ENCODE data around the gene TDRD9. TPM values are rescaled to one million over a fixed set of nuclear protein-coding genes. Genes with fewer than 3 reads are reported as not detected.
A peak's percentile ranks its signal among the peaks of the same experiment; 100 is the strongest.
"Not testable (repeated sequence)": the region's sequence is repeated elsewhere in the genome, so short reads cannot be mapped to it uniquely, and the experiment has no call there.

The TDRD9 gene
- polyA plus RNA-seq, 1 donor from 2014 or later, result 15.9 TPM

DNA sequence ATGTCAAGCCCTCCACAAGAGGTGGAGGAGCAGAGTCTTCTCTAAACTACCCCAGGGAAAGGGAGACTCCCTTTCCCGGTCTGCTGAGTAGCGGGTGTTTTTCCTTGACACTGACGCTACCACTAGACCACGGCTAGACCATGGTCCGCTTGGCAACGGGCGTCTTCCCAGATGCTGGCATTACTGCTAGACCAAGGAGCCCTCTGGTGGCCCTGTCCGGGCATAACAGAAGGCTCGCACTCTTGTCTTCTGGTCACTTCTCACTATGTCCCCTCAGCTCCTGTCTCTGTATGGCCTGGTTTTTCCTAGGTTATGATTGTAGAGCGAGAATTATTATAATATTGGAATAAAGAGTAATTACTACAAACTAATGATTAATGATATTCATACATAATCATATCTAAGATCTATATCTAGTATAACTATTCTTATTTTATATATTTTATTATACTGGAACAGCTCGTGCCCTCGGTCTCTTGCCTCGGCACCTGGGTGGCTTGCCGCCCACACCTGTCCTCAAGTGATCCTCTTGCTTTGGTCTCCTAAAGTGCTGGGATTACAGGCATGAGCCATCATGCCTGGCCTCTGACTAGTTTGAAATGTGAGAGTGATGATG lies 52.5 kb downstream of the TDRD9 start:
- H2AFZ ChIP-seq (ENCODE audit: low read depth, low read length); H3K36me3 ChIP-seq (ENCODE audit: insufficient read depth, low read length); H3K79me2 ChIP-seq (replicated peaks; ENCODE audit: insufficient read depth, low read length); H3F3A ChIP-seq (ENCODE audit: insufficient read depth, low read length, poor library complexity, severe bottlenecking); H3K9me2 ChIP-seq (ENCODE audit: insufficient read depth, low read length); H3K9me3 ChIP-seq (ENCODE audit: low read length); H3K27me3 ChIP-seq (ENCODE audit: insufficient read depth, low read depth, low read length); H4K20me1 ChIP-seq (ENCODE audit: insufficient read depth); H3K4me3 ChIP-seq (ENCODE audit: low read length); H3K4me2 ChIP-seq (ENCODE audit: low read length); H3K27ac ChIP-seq (ENCODE audit: low read length); H3K9ac ChIP-seq (ENCODE audit: low read length): not testable (repeated sequence)
- TF ChIP-seq SMC3 (conservative IDR thresholded peaks at IDR 0.05; ENCODE audit: poor library complexity), result peak; percentile 29

DNA sequence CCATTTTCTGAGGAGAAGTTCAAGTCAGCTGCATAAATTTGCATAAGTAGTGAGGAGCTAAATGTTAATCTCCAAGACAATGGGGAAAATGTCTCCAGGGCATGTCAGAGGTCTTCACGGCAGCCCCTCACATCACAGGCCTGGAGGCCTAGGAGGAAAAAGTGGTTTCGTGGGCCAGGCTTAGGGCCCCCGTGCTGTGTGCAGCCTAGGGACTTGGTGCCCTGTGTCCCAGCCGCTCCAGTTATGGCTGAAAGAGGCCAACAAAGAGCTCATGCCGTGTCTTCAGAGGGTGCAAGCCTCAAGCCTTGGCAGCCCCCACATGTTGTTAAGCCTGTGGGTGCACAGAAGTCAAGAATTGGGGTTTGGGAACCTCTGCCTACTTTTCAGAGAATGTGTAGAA lies 55.9 kb downstream of the TDRD9 start:
- H3K4me3 ChIP-seq (ENCODE audit: low read length), result no peak overlapping the region
- H3K79me2 ChIP-seq (replicated peaks; ENCODE audit: insufficient read depth, low read length), result no peaks in the 10 kb centered on the region
- H3K9ac ChIP-seq (ENCODE audit: low read length), result no peak overlapping the region
- no peaks in the 10 kb centered on the region for H4K20me1 ChIP-seq (ENCODE audit: insufficient read depth)
- no peak overlapping the region for H2AFZ ChIP-seq (ENCODE audit: low read depth, low read length)
- H3K36me3 ChIP-seq (ENCODE audit: insufficient read depth, low read length), result no peaks in the 10 kb centered on the region
- H3F3A ChIP-seq (ENCODE audit: insufficient read depth, low read length, poor library complexity, severe bottlenecking), result no peaks in the 10 kb centered on the region
- no peaks in the 10 kb centered on the region for H3K27me3 ChIP-seq (ENCODE audit: insufficient read depth, low read depth, low read length)
- no peak overlapping the region for H3K27ac ChIP-seq (ENCODE audit: low read length)
- H3K9me3 ChIP-seq (ENCODE audit: low read length), result no peaks in the 10 kb centered on the region
- no peaks in the 10 kb centered on the region for H3K9me2 ChIP-seq (ENCODE audit: insufficient read depth, low read length)
- no peak overlapping the region for H3K4me2 ChIP-seq (ENCODE audit: low read length)
- TF ChIP-seq EP300 (conservative IDR thresholded peaks at IDR 0.05; ENCODE audit: poor library complexity, severe bottlenecking), result no peak
- TF ChIP-seq RAD21 (conservative IDR thresholded peaks at IDR 0.05), result no peak
- TF ChIP-seq, protein P1, sequence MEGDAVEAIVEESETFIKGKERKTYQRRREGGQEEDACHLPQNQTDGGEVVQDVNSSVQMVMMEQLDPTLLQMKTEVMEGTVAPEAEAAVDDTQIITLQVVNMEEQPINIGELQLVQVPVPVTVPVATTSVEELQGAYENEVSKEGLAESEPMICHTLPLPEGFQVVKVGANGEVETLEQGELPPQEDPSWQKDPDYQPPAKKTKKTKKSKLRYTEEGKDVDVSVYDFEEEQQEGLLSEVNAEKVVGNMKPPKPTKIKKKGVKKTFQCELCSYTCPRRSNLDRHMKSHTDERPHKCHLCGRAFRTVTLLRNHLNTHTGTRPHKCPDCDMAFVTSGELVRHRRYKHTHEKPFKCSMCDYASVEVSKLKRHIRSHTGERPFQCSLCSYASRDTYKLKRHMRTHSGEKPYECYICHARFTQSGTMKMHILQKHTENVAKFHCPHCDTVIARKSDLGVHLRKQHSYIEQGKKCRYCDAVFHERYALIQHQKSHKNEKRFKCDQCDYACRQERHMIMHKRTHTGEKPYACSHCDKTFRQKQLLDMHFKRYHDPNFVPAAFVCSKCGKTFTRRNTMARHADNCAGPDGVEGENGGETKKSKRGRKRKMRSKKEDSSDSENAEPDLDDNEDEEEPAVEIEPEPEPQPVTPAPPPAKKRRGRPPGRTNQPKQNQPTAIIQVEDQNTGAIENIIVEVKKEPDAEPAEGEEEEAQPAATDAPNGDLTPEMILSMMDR (IDR thresholded peaks at IDR 0.05; ENCODE audit: poor library complexity, severe bottlenecking), result no peak
- TF ChIP-seq MXI1 (conservative IDR thresholded peaks at IDR 0.05; ENCODE audit: poor library complexity, severe bottlenecking), result no peak
- TF ChIP-seq POLR2AphosphoS5 (IDR thresholded peaks at IDR 0.05), result no peak

DNA sequence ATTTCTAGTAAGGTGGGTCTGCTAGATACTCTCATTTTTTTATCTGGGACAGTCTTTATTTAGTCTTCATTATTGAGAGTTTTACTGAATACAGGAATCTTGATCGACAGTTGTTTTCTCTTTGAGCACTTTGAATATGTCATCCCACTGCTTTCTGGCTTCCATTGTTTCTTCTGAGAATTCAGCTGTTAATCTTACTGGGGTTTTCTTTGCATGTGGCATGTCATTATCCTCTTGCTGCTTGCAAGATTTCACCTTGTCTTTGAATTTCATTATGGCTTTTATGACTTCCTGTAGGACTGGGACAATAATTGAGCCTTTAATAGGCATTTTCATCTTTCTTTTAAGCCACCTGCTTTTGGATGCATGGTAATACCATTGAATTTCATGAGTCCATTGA lies 60.8 kb downstream of the TDRD9 start:
- no peaks in the 10 kb centered on the region for H3K9me3 ChIP-seq (ENCODE audit: low read length)
- no peaks in the 10 kb centered on the region for H3F3A ChIP-seq (ENCODE audit: insufficient read depth, low read length, poor library complexity, severe bottlenecking)
- no peak overlapping the region for H3K9ac ChIP-seq (ENCODE audit: low read length)
- no peaks in the 10 kb centered on the region for H3K79me2 ChIP-seq (replicated peaks; ENCODE audit: insufficient read depth, low read length)
- no peak overlapping the region for H3K4me2 ChIP-seq (ENCODE audit: low read length)
- TF ChIP-seq RAD21 (conservative IDR thresholded peaks at IDR 0.05) (no peak), POLR2AphosphoS5 (IDR thresholded peaks at IDR 0.05) (no peak), TAF1 (IDR thresholded peaks at IDR 0.05; ENCODE audit: low read depth) (no peak), SMC3 (conservative IDR thresholded peaks at IDR 0.05; ENCODE audit: poor library complexity) (no peak), EZH2 (IDR thresholded peaks at IDR 0.05; ENCODE audit: borderline replicate concordance, insufficient read depth, low read length, poor library complexity, severe bottlenecking) (no peak), MXI1 (conservative IDR thresholded peaks at IDR 0.05; ENCODE audit: poor library complexity, severe bottlenecking) (no peak), EP300 (conservative IDR thresholded peaks at IDR 0.05; ENCODE audit: poor library complexity, severe bottlenecking) (no peak)
- TF ChIP-seq, protein P1 (IDR thresholded peaks at IDR 0.05; ENCODE audit: poor library complexity, severe bottlenecking), result no peak
- TF ChIP-seq, protein P2, sequence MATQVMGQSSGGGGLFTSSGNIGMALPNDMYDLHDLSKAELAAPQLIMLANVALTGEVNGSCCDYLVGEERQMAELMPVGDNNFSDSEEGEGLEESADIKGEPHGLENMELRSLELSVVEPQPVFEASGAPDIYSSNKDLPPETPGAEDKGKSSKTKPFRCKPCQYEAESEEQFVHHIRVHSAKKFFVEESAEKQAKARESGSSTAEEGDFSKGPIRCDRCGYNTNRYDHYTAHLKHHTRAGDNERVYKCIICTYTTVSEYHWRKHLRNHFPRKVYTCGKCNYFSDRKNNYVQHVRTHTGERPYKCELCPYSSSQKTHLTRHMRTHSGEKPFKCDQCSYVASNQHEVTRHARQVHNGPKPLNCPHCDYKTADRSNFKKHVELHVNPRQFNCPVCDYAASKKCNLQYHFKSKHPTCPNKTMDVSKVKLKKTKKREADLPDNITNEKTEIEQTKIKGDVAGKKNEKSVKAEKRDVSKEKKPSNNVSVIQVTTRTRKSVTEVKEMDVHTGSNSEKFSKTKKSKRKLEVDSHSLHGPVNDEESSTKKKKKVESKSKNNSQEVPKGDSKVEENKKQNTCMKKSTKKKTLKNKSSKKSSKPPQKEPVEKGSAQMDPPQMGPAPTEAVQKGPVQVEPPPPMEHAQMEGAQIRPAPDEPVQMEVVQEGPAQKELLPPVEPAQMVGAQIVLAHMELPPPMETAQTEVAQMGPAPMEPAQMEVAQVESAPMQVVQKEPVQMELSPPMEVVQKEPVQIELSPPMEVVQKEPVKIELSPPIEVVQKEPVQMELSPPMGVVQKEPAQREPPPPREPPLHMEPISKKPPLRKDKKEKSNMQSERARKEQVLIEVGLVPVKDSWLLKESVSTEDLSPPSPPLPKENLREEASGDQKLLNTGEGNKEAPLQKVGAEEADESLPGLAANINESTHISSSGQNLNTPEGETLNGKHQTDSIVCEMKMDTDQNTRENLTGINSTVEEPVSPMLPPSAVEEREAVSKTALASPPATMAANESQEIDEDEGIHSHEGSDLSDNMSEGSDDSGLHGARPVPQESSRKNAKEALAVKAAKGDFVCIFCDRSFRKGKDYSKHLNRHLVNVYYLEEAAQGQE (IDR thresholded peaks at IDR 0.05; ENCODE audit: borderline replicate concordance), result no peak
- no peaks in the 10 kb centered on the region for H3K36me3 ChIP-seq (ENCODE audit: insufficient read depth, low read length)
- no peak overlapping the region for H2AFZ ChIP-seq (ENCODE audit: low read depth, low read length)
- no peak overlapping the region for H3K27ac ChIP-seq (ENCODE audit: low read length)
- H3K9me2 ChIP-seq (ENCODE audit: insufficient read depth, low read length), result no peaks in the 10 kb centered on the region
- H3K4me3 ChIP-seq (ENCODE audit: low read length), result no peak overlapping the region
- H4K20me1 ChIP-seq (ENCODE audit: insufficient read depth), result no peaks in the 10 kb centered on the region
- no peaks in the 10 kb centered on the region for H3K27me3 ChIP-seq (ENCODE audit: insufficient read depth, low read depth, low read length)

Data from neural cell (in vitro differentiated cells).